EL (cell line): ENCODE results near the gene CLDN7.
A peak's percentile ranks its signal among the peaks of the same experiment; 100 is the strongest.

Experiments
- DNase-seq: peaks from one replicate; pipeline ENCODE4 v3.0.0-alpha.2; 2016

The CLDN7 gene

GRCh38 chr17:7235693-7236665 lies 26.3 kb downstream of the CLDN7 start:
- DNase-seq: no peak

DNA sequence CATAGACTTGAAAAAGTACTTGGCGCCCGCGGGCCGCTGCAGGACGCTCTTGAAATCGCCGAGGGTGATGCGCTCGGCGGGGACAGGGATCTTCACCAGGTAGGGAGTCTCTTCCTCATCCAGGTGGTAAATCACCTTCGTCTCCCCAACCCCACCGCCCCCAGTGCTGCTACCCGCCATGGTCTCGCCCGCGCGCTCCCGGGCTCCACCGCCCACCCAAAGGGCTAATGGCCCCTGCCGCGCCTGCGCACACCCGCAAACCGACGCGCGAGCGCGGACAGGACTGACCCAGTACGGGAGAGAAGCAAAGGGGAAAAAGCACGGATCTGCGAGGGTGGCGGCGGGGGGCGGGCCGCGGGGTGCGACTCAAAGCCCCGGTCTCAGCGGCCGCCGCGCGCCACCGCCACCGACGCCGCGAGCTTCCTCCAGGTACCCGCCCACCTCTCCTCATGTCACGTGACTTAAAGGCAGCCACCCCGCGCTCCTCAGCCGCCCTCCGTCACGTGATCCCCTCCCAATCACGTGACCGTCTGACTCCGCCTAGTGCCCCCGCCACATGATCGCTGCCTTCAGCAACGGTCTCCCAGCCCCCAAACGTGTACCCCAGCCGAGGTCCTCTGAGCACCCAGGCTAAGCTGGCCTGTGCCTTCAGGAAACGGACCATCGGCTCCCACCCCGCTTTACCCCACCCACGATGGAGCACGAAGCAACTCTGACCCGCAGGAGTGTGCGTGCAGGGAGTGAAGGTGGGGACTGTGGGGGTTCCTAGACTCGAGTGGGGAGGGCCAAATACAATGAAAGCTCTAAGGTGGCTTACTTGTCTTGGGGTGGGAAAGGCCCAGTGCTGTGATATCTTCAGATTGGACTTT lies 28.0 kb downstream of the CLDN7 start, which contains the start of gene DVL2:
DVL2 (minus strand) TSS at position 435 of the 869 bp plus-strand sequence; CDS start at position 180, 255 bp downstream.
- peak; percentile 94 for DNase-seq

DNA sequence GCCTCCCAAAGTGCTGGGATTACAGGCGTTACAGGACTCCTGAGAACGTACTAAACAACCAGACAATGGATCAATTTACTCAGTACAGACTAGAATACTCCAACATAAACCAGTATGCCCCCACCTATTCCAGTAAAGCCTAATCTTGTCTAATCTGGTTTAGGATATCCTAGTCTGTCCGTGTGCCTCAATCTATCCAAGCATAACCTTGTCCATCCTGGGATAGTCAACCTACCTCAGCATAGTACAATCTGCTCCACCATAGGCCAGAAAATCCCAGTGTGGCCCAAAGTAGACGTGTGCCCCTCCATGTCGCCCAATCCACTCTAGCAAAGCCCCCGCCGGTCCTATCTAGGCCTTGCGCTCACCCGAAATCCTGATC lies 28.6 kb downstream of the CLDN7 start:
- DNase-seq: no peak

GRCh38 chr17:7232114-7232513 lies 30.2 kb downstream of the CLDN7 start:
- no peak for DNase-seq

- DNase-seq: no peak
These were observed 32.8 kb downstream of the CLDN7 start for GRCh38 chr17:7229504-7229903.

DNA sequence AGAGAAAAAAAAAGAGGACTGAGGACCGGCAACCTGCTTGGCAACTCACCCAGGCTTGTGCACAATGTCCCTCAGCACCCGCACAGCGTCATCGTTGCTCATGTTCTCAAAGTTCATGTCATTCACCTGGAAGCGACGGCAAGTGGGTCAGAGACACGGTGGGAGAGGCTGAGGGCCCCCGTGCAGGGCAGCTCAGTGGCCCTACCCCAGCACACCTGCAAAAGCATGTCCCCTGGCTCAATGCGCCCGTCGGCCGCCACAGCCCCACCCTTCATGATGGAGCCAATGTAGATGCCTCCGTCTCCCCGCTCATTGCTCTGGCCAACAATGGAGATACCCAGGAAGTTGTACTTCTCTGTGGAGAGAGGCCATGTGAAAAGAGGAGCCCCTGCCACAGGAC lies 33.4 kb downstream of the CLDN7 start:
- no peak for DNase-seq

- no peak for DNase-seq
These were observed 35.3 kb downstream of the CLDN7 start for GRCh38 chr17:7226721-7227710.

DNA sequence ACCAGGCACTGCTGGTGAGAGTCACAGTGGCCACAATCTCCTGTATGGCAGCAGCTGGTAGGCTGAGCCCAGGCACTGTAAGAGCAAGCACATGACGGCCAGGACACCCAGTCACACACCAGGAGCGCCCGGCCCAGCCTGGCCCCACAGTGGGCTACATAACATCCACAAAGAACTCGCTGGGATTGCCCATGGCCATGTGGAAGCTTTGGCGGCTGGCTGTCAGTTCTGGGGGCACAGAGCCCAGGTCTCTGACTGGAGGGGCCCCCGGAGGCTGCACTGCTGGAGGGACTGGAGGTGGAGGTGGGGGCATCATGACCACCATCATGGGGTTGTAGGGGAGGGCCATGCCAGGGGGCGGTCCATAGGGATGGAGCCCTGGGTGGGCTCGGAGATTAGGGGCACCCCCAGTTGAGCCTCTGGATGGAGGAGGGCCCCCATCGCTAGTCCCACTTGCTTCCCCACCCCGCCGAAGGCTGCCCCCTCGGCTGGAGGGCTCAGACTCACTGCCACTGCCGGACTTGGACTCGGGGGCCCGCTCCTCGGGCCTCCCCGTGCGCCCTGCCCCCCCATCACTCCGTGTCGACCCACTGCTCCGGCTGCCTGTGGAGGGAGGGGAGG lies 36.5 kb downstream of the CLDN7 start:
- no peak for DNase-seq

GRCh38 chr17:7224661-7225111 lies 37.6 kb downstream of the CLDN7 start:
- no peak for DNase-seq

- DNase-seq: no peak
These were observed 38.2 kb downstream of the CLDN7 start for GRCh38 chr17:7224110-7224509.

DNA sequence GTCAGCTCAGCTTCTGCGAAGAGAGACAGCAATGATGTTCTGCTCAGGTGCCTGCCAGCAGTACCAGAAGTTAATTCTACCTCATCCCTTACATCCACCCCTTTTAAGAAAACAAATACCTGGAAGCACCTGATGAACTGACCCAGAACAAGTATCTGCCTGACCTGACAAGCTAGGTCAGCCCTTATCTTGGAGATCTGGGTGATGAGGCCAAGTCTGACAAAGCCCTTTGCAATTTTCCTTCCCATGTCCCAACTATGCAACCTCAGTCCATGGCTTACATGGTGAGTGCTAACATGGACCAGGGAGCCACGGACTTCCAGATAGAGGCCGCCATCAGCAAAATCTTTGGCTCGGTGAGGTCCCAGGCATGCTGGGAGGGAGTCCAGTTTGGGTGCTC lies 38.9 kb downstream of the CLDN7 start:
- DNase-seq: no peak

GRCh38 chr17:7222972-7223292 lies 39.3 kb downstream of the CLDN7 start:
- no peak for DNase-seq

DNA sequence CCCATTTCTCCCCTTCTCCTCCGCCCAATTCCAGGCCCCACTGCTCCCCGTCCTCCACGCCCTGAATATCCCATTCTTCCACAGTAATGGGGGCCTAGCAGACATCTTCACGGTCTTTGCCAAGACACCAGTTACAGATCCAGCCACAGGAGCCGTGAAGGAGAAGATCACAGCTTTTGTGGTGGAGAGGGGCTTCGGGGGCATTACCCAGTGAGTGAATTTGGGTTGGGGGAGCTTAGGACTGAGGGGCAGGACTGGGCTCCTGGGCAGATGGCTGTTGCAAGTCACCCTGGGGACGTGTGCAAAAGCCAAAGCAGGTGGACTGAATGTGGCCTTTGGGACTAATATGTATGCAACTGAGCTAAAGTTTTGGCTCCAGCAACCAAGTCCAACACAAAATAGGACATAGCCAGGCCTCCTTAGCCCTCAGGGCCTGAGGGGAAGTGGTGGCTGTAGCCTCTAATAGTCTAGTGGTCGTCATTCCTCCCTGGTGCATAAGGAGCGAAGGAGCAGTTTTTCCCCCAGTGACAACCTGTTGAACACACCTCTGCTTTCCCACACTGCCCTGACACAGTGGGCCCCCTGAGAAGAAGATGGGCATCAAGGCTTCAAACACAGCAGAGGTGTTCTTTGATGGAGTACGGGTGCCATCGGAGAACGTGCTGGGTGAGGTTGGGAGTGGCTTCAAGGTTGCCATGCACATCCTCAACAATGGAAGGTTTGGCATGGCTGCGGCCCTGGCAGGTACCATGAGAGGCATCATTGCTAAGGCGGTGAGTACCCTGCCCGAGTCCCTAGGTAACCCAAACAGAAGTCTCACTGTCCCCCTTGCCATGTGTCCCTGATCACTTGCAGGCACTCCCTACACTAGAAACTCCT lies 39.9 kb downstream of the CLDN7 start:
- no peak for DNase-seq

DNA sequence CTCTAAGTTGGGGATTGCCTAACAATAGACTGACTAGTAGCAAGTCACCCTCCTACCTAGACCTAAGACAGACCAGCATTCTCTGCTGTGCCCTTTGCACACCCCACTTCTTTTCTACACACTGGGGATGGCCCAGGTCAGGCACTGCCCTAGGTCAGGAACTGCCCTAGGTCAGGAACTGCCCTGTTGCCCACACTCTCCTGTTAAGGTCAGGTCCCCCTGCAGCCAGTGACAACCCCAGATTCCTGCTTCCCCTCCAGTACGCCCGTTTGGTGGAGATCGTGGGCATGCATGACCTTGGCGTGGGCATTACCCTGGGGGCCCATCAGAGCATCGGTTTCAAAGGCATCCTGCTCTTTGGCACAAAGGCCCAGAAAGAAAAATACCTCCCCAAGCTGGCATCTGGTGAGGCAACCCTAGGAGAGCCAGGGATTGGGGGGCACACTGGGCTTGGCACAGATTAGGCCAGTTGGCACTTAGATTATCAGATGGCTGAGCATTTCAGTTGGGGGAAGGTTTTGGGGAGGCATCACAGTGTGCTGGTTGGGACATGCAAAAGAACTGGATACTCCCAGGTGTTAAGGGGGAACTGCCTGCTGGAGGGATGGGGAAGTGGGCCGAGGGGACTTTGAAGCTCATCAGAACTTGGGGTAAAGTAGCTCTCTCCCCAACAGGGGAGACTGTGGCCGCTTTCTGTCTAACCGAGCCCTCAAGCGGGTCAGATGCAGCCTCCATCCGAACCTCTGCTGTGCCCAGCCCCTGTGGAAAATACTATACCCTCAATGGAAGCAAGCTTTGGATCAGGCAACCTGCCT lies 40.8 kb downstream of the CLDN7 start:
- DNase-seq: no peak

GRCh38 chr17:7220593-7221277 lies 41.5 kb downstream of the CLDN7 start:
- DNase-seq: peak; percentile 68

GRCh38 chr17:7219812-7220592 lies 42.3 kb downstream of the CLDN7 start, which contains the start of the genes ACADVL and DLG4:
TSS of gene ACADVL (plus strand) at chr17:7219938. CDS start at chr17:7219985, 47 bp downstream.
TSS of gene DLG4 (minus strand) at chr17:7219836.
- peak; percentile 93 for DNase-seq

GRCh38 chr17:7219229-7219811 lies 43.0 kb downstream of the CLDN7 start:
- peak; percentile 38 for DNase-seq

DNA sequence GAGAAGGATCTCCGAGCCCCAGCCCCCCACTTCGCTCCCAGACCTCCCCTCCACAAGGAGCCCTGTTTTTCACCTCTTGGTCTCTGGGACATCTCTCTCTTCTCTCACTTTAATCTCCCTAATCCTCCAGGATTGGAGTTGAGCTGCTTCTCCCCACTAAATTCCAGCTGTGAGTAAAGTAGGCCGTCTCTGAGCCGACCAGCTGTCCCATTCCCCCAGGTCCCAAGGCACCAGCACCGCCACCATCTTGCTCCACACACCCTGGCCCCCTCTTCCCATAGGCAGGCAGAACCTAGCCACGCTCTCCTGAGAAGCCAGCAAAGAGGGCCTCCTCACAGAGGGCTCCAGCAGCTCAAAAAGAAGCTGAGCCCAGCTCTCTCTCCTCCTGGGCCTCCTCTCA lies 43.5 kb downstream of the CLDN7 start:
- DNase-seq: no peak
